Measurements from ENCODE around the gene EIF3A. TPM values are rescaled to one million over a fixed set of nuclear protein-coding genes. Genes with fewer than 3 reads are reported as not detected.
"Not testable (repeated sequence)": the region's sequence is repeated elsewhere in the genome, so short reads cannot be mapped to it uniquely, and the experiment has no call there.

EIF3A gene
- total RNA-seq, 1 donor from 2014 or later = 134 TPM

DNA sequence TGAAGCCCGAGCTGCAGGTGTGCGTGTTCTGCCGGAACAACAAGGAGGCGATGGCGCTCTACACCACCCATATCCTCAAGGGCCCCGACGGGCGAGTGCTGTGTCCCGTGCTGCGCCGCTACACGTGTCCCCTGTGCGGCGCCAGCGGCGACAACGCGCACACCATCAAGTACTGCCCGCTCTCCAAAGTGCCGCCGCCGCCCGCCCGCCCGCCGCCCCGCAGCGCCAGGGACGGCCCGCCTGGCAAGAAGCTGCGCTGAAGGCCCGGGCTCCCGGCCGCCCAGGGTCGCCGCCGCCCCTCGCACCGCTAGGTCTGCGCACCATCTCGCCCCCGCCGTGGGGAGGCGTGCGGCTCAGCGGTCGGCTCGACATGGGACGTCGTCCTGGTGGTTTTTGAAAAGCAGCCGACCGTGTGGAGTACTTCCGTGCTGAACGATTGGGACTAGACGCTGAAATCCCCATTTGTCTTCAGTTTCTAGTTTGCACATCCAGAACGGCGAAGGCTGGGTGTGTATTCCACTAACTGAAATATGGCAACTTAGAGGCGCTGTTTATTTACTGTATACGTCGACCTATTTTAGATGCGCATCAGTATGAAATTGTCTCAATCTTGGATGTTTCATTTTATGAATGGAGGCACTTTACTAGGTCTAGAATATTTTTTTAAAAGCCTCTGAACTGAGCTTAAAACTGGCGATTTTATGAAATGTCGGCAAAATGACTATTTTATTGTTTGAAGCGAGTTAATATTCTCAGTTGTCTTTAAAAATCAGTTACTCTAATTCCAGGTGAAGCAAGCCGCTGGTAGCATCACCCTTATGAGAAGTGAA is 50.0 kb downstream of the EIF3A start:
- Mint-ChIP-seq H3K27ac (ENCODE audit: unreplicated experiment) (no peak overlapping the region), H3K9me3 (ENCODE audit: low read depth) (no peaks in the 10 kb centered on the region), H3K36me3 (ENCODE audit: low read depth) (peaks cover 10% of the 10 kb centered on the region), H3K27me3 (ENCODE audit: low read depth) (no peaks in the 10 kb centered on the region), H3K4me1 (ENCODE audit: low read depth) (peaks cover 41% of the 10 kb centered on the region), H3K4me3 (ENCODE audit: unreplicated experiment) (peak overlapping the region; percentile 65)
- TF ChIP-seq, protein P1, sequence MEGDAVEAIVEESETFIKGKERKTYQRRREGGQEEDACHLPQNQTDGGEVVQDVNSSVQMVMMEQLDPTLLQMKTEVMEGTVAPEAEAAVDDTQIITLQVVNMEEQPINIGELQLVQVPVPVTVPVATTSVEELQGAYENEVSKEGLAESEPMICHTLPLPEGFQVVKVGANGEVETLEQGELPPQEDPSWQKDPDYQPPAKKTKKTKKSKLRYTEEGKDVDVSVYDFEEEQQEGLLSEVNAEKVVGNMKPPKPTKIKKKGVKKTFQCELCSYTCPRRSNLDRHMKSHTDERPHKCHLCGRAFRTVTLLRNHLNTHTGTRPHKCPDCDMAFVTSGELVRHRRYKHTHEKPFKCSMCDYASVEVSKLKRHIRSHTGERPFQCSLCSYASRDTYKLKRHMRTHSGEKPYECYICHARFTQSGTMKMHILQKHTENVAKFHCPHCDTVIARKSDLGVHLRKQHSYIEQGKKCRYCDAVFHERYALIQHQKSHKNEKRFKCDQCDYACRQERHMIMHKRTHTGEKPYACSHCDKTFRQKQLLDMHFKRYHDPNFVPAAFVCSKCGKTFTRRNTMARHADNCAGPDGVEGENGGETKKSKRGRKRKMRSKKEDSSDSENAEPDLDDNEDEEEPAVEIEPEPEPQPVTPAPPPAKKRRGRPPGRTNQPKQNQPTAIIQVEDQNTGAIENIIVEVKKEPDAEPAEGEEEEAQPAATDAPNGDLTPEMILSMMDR (IDR thresholded peaks at IDR 0.05) = peak; percentile 34
- DNase-seq (ENCODE audit: low spot score) = no peak

- Mint-ChIP-seq H3K27me3 (ENCODE audit: low read depth) (no peaks in the 10 kb centered on the region), H3K27ac (ENCODE audit: unreplicated experiment) (no peak within 1 kb of the TSS), H3K36me3 (ENCODE audit: low read depth) (peaks cover 10% of the 10 kb centered on the region), H3K9me3 (ENCODE audit: low read depth) (no peaks in the 10 kb centered on the region), H3K4me1 (ENCODE audit: low read depth) (peaks cover 49% of the 10 kb centered on the region), H3K4me3 (ENCODE audit: unreplicated experiment) (peak within 1 kb of the TSS; percentile 65)
- TF ChIP-seq, protein P1 (IDR thresholded peaks at IDR 0.05) = no peak
- DNase-seq (ENCODE audit: low spot score) = no peak
Observed at GRCh38 chr10:119029613-119030420, 50.8 kb downstream of the EIF3A start, which contains the start of gene NANOS1. TSS of gene NANOS1 (plus strand) at chr10:119029714. CDS start at chr10:119029802, 88 bp downstream.

DNA sequence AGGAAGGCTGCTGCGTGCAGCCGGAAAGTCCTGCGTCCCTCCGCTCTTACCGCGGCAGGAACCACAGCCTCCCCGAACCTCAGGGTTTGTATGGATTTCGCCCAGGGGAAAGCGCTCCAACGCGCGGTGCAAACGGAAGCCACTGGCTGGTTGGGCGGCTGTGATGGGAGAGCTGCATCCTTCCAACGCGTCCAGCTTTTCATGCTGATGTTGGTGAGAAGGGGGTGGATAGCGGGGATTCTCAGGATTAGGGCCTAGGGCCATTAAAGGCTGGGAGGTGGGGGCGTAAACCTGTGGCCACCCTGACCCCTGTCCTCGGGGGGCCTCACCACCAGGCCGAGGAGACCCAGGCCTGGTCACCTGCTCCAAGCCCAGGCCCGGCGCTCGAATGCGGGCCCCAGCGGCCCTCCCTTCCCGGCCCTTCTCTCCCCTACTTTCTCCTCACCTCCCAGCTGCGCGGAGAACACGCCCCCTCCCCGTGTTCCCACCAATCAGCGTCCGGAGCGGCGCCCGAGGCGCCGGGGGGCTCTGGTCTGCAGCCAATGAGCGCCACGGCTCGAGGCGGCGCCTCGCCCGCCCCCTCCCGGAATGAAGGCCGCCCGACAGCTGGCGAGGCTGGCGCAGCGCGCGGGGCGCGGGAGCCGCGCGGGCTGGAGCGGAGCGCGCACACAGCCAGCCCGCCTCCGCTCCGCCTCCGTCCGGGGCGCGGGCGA is 51.6 kb downstream of the EIF3A start:
- no peak overlapping the region for H3K27ac Mint-ChIP-seq (ENCODE audit: unreplicated experiment)

DNA sequence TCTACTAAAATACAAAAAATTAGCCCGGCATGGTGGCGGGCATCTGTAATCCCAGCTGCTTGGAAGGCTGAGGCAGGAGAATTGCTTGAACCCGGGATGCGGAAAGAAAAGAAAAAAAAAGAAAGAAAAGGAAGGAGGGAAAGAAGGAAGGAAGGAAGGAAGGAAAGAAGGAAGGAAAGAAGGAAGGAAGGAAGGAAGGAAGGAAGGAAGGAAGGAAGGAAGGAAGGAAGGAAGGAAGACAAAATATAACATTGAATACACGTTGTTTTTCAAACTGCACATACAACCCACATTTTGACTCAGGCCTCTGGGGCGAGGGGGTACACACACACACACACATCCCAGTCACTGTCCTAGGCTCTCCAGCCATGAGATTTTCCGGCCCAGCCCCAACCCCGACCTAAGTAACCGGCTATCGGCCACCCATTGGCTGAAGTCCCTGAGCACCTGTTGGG is 52.1 kb downstream of the EIF3A start:
- not testable (repeated sequence) for H3K27me3 Mint-ChIP-seq (ENCODE audit: low read depth); H3K36me3 Mint-ChIP-seq (ENCODE audit: low read depth); DNase-seq (ENCODE audit: low spot score); H3K4me3 Mint-ChIP-seq (ENCODE audit: unreplicated experiment); H3K9me3 Mint-ChIP-seq (ENCODE audit: low read depth)
- Mint-ChIP-seq H3K4me1 (ENCODE audit: low read depth) (peaks cover 59% of the 10 kb centered on the region), H3K27ac (ENCODE audit: unreplicated experiment) (peak overlapping the region; percentile 45)

More for the DNA sequence above, 51.6 kb downstream of the EIF3A start:
- peak; percentile 95 for DNase-seq (ENCODE audit: low spot score)
- H3K36me3 Mint-ChIP-seq (ENCODE audit: low read depth) = peaks cover 3% of the 10 kb centered on the region
- peak overlapping the region; percentile 51 for H3K4me3 Mint-ChIP-seq (ENCODE audit: unreplicated experiment)
- TF ChIP-seq, protein P1 (IDR thresholded peaks at IDR 0.05) = peak; percentile 60
- no peaks in the 10 kb centered on the region for H3K9me3 Mint-ChIP-seq (ENCODE audit: low read depth)
- H3K27me3 Mint-ChIP-seq (ENCODE audit: low read depth) = no peaks in the 10 kb centered on the region
- peaks cover 53% of the 10 kb centered on the region for H3K4me1 Mint-ChIP-seq (ENCODE audit: low read depth)

DNA sequence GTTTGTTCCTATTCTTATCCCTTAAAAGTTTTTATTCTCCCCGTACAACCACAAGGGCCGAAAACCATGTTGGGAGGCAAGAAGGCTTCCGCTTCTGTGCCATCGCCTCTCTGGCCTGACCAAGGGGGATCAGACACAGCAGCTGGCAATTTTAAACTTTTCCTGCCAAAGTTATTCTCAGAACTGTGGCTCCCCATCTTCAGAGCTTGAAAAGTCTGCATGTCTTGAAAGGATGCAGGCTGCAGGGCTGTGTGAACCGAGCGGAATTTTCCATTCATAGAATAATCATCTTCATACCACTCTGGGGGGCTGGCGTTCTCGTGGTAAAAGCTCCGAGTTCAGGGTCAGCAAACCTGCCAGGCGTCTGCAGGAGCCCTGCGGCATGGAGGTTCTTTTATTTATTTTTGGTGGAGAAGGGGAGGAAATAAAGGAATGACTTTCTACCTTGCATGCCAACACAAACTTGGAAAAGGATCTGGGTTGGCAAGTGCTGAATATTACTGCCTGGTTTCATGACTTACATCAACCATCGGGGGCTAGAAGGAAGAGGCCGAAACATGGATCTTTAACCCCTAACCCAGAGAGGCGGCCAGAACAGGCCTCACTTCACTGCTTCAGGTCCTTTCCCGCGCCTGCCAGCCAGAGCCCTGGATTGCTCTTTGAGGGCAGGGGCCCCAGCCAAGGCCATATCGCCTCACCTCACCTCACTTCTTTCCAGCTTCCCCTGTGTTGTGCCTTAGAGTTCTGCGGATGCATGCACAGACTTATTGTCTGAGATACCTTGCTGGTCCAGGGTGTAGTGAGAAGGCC is 54.1 kb downstream of the EIF3A start:
- TF ChIP-seq, protein P1 (IDR thresholded peaks at IDR 0.05) = no peak
- Mint-ChIP-seq H3K4me3 (ENCODE audit: unreplicated experiment) (no peak overlapping the region), H3K36me3 (ENCODE audit: low read depth) (no peaks in the 10 kb centered on the region), H3K27ac (ENCODE audit: unreplicated experiment) (peak overlapping the region; percentile 93), H3K27me3 (ENCODE audit: low read depth) (no peaks in the 10 kb centered on the region), H3K9me3 (ENCODE audit: low read depth) (no peaks in the 10 kb centered on the region), H3K4me1 (ENCODE audit: low read depth) (peaks cover 60% of the 10 kb centered on the region)
- no peak for DNase-seq (ENCODE audit: low spot score)

Data from chondrocyte (in vitro differentiated cells).